Measurements from ENCODE around the gene CDH11. TPM values are rescaled to one million over a fixed set of nuclear protein-coding genes. Genes with fewer than 3 reads are reported as not detected.

Gene CDH11
- total RNA-seq, 1 donor from 2014 or later, result 94.1 TPM

DNA sequence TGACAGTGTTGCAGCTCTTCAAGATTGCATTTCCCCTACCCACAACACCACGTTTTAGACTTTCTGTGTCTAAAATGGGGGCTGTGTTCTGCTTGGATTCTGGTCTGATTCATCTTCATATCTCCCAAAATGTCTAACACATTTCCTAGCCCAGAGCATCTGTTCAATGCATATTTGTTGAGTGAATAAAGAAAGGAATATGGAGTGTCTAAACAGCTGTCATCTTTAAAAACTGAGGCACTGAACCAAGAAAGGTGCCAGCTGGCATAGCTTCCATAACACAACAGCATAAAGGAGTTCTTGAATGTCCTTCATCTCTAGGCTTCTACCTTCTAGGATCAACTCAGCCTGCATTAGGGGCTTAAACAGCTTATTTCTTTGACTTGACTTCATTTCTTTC is 67.4 kb downstream of the CDH11 start:
- Histone ChIP-seq H3K27me3 (ENCODE audit: low read depth) (no peaks in the 10 kb centered on the region), H3K4me1 (no peaks in the 10 kb centered on the region), H3K4me3 (no peak overlapping the region), H3K27ac (no peak overlapping the region), H3K36me3 (no peaks in the 10 kb centered on the region), H3K9me3 (no peaks in the 10 kb centered on the region)
- ATAC-seq (no peak), DNase-seq (no peak)
- no peak for TF ChIP-seq CTCF (IDR thresholded peaks at IDR 0.05)
- intact Hi-C loops (cut with DNase I), result no loop called here

GRCh38 chr16:65049679-65050078 is 72.2 kb downstream of the CDH11 start:
- intact Hi-C loops (cut with DNase I), result no loop called here
- TF ChIP-seq CTCF (IDR thresholded peaks at IDR 0.05), result no peak
- no peak for ATAC-seq

GRCh38 chr16:65045961-65046360 is 75.9 kb downstream of the CDH11 start:
- Histone ChIP-seq H3K36me3 (no peaks in the 10 kb centered on the region), H3K4me1 (no peaks in the 10 kb centered on the region), H3K4me3 (no peak overlapping the region), H3K9me3 (no peaks in the 10 kb centered on the region), H3K27ac (no peak overlapping the region), H3K27me3 (ENCODE audit: low read depth) (no peaks in the 10 kb centered on the region)
- no peak for TF ChIP-seq CTCF (IDR thresholded peaks at IDR 0.05)
- no peak for DNase-seq
- no peak for ATAC-seq
- intact Hi-C loops (cut with DNase I), result no loop called here

More at GRCh38 chr16:65049679-65050078, 72.2 kb downstream of the CDH11 start:
- no peaks in the 10 kb centered on the region for H3K4me1 ChIP-seq
- H3K27ac ChIP-seq, result no peak overlapping the region
- no peaks in the 10 kb centered on the region for H3K36me3 ChIP-seq
- DNase-seq, result no peak
- H3K9me3 ChIP-seq, result no peaks in the 10 kb centered on the region
- no peak overlapping the region for H3K4me3 ChIP-seq
- H3K27me3 ChIP-seq (ENCODE audit: low read depth), result no peaks in the 10 kb centered on the region

- Histone ChIP-seq H3K27me3 (ENCODE audit: low read depth) (no peaks in the 10 kb centered on the region), H3K27ac (no peak overlapping the region), H3K9me3 (no peaks in the 10 kb centered on the region), H3K36me3 (no peaks in the 10 kb centered on the region), H3K4me1 (no peaks in the 10 kb centered on the region), H3K4me3 (no peak overlapping the region)
- intact Hi-C loops (cut with DNase I), result no loop called here
- TF ChIP-seq CTCF (IDR thresholded peaks at IDR 0.05), result no peak
- DNase-seq (no peak), ATAC-seq (no peak)
These were observed 77.0 kb downstream of the CDH11 start for GRCh38 chr16:65044873-65045272.

- Histone ChIP-seq H3K9me3 (no peaks in the 10 kb centered on the region), H3K27ac (no peak overlapping the region), H3K36me3 (no peaks in the 10 kb centered on the region), H3K27me3 (ENCODE audit: low read depth) (no peaks in the 10 kb centered on the region), H3K4me1 (no peaks in the 10 kb centered on the region), H3K4me3 (no peak overlapping the region)
- intact Hi-C loops (cut with DNase I), result no loop called here
- ATAC-seq, result no peak
- DNase-seq, result no peak
- TF ChIP-seq CTCF (IDR thresholded peaks at IDR 0.05), result no peak
These were observed 77.8 kb downstream of the CDH11 start for GRCh38 chr16:65044026-65044425.

Data from lower lobe of right lung (tissue), 2 donors.